GM18511 (cell line): Measurements from ENCODE around the gene CCDC179.
A peak's percentile ranks its signal among the peaks of the same experiment; 100 is the strongest.

Experiments used
- ATAC-seq: cut with Tn5 transposase; IDR thresholded peaks from one replicate; pipeline ENCODE4 v1.9.1; 2021; ENCODE audit warnings: mild to moderate bottlenecking, moderate library complexity; ENCODE audit not compliant: unreplicated experiment

CCDC179 gene

GRCh38 chr11:22808571-22809197 lies 51.6 kb downstream of the CCDC179 start:
- ATAC-seq, result peak; percentile 40

- peak; percentile 96 for ATAC-seq
These were observed 52.3 kb downstream of the CCDC179 start for GRCh38 chr11:22807855-22808570.

GRCh38 chr11:22807391-22807790 lies 52.9 kb downstream of the CCDC179 start:
- ATAC-seq, result no peak

- no peak for ATAC-seq
These were observed 57.4 kb downstream of the CCDC179 start for GRCh38 chr11:22802861-22803260.

- no peak for ATAC-seq
These were observed 59.8 kb downstream of the CCDC179 start for GRCh38 chr11:22800482-22800881.

- no peak for ATAC-seq
These were observed 61.4 kb downstream of the CCDC179 start for GRCh38 chr11:22798901-22799300.

- no peak for ATAC-seq
These were observed 63.2 kb downstream of the CCDC179 start for GRCh38 chr11:22797047-22797446.
